Ecto neural progenitor cell (in vitro differentiated cells): ENCODE results near the gene NSG1.

Experiments used
- DNase-seq: peaks from one replicate; pipeline ENCODE4 v3.0.0-alpha.2; 2018; ENCODE audit warnings: low spot score

NSG1 gene

DNA sequence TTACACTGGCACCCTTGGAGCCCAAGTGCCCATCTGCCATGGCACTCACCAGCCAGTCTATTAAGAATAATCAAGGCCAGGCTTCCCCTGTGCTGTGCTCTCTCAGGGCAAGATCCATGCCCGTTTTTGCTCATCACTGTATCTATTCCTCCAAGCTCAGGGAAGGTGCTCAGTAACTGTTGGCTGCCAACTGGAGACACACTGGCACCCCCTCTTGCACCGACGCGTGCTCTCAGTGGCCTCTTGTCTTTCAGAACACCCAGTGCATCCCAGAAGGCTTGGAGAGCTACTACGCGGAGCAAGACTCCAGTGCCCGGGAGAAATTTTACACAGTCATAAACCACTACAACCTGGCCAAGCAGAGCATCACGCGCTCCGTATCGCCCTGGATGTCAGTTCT lies 30.1 kb downstream of the NSG1 start:
- no peak for DNase-seq

DNA sequence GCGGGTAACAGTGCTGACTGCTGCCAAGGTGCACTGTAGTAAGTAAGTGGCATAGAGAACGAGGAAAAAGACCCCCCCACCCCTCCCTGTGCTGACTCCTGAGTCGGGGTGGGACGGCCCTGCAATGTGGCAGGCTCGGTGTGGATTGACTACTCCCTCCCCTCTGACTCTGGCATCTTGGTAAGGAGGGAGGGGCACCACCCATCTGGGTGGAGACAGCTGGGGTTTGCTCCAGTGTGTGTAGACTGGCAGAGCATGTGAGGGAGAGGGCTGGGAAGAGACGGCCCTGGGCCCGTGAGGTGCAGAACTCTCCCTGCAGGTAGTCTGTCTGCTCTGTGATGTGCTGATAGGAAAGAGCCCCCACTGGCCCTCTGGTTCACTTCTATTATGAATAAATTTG lies 31.0 kb downstream of the NSG1 start:
- DNase-seq, result no peak

DNA sequence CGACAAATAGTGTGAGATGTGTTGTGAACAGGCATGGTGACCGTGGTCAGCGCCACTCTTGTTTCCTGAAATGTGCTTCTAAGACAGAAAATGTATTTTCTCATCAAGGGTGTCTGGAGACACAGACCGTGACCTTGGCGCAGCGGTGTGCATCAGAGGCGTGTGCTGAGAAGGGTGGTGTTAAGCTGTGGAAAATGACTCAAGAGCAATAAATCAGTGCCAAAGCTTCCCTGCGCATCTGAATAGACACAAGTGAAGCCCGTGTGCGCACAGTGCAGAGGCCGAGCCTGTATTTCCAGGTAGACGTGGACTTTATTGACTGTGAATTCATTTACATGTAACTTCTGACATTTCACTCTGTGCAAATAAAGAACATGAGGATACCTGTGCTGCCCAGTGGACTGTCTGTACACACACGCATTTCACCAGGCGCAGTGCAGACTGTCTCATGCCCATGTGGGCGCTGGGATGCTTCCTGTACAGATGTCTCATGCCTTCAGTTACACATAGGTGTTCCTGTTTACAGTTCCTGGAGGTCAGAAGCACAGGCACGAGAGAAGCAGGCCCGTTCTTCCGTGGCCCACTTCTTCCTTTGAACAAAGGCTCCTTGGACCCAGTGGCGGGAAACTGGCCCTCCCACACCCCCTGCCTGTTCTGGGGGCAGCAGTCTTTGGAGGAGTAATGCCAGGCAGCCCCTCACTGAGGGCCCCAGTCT lies 31.9 kb downstream of the NSG1 start:
- peak; percentile 11 for DNase-seq

DNA sequence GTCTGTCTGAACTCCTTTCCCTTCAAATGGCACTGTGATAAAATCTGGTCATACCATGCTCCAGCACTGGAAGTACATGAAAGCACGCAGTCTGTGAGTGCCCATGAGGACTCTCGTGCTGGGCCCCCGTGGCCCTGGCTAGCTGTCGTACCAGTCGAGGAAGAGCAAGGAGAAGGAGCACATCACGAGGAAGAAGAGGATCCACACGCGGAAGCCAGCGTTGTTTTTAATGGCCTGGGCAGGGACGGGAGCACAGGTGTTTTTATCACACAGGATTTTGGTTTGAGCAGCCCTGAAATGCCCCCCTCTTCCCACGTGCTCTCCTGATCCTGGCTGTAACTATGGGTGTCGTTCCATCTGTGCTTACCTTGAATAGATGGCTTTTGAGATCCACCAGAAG lies 33.0 kb downstream of the NSG1 start:
- peak; percentile 22 for DNase-seq

DNA sequence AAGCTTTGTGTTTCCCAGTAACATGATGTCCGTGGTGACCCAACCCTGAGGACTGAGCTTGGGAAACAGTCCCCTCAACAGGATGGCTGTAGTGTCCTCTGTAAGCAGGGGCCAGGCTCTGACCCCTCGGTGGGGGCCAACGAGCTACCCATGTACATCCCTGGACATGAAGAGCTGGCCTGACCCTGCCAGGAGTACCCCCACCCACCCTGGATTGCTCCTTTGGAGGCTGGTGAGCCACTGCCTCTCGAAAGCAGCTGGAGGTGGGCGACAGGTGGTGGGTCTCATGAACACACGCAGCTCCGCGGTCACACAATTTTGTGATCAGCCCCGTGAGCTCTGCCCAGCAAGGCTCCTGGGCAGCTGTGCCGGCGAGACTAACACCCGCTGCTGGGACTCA lies 33.5 kb downstream of the NSG1 start:
- peak; percentile 34 for DNase-seq

DNA sequence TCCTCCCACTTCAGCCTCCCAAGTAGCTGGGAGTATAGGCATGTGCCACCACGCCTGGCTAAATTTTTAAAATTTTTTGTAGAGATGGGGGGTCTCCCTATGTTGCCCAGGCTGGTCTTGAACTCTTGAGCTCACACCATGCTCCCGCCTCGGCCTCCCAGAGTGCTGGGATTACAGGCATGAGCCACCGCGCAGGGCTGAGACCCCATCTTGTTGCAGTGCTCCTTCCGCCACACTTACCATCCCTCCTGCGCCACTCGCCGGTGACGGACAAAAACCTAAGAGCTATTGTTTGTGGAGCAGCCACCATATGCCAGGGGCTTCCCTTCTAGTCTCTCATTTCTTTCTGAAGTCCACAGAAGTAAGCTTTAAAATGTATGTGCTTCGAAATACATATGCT lies 34.5 kb downstream of the NSG1 start:
- peak; percentile 25 for DNase-seq

DNA sequence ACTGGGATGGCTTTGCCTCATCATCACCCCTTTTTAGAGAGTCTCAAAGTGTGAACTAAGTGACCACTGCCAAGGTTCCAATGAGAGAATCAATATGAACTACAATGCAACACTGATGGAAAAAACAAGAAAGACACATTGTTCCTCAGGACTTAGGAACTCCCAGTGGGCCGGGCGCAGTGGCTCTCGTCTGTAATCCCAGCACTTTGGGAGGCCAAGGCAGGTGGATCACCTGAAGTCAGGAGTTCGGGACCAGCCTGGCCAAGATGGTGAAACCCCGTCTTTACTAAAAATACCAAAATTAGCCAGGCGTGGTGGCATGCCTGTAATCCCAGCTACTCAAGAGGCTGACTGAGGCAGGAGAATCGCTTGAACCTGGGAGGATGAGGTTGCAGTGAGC lies 35.2 kb downstream of the NSG1 start:
- peak; percentile 6 for DNase-seq

DNA sequence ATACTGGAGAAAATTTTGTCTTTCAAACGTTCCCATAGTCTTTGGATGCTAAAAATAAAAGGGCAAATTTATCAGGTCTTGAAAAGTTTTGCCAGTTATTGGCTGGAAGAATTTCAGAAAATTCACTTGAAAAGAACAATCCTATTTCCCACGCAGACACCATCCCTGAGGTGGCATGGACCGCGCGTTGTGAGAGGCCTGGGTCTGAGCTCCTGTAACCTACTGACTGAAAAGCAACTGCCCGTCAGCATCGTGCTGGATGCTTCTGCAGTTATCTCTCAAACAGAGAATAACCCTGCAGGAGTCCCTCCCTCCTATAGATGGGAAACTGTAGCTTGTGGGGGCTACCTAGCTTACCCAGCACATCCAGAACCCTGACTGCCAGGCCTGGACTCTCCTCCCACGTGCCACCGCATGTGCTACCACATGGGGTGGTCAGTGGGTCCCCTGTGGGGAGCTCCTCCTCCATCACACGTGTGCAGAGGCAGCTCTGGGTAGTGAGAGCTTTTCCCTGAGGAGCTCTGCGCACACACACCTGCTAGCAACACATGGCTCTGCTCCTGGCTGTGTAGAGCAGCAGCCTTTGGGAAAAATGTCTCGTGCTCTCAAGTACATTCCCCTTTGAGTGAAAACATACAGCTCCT lies 36.1 kb downstream of the NSG1 start:
- no peak for DNase-seq

DNA sequence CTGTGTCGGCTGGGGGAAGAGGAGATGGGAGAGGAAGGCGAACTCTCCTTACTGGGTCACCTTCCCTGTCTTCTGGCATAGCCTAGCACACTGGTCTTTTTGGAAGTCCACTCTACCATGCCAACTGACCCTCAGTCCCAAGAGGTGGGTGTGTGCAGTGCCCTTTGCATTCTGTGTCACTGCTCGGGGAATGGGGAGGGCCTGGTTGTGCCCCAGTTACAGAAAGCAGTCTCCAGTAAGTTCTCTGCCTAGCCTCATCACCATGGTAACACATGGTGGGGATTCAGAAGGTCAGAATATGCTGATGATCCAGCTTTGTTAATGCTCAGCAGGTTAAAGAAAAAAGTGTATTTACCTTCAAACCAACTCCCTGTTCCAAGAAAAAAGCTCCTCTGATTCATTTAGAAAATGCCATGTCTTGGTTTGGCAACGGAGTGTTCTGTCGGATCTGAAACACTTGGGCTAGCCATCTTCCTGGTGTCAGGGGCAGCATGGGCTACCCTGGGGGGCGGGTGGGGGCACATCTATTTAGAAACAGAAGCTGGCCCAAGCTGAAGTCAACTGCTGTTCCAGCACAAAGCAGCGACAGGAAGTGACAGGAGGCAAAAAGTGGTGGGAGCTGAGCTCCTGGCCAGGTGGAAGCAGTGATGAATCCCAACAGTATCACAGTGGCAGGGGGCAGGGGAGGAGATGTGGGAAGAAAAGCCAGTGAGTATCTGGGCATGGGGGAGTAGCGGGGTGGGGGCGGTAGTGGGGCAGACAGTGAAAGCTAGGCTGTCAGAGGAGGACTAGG lies 37.0 kb downstream of the NSG1 start:
- DNase-seq, result no peak

DNA sequence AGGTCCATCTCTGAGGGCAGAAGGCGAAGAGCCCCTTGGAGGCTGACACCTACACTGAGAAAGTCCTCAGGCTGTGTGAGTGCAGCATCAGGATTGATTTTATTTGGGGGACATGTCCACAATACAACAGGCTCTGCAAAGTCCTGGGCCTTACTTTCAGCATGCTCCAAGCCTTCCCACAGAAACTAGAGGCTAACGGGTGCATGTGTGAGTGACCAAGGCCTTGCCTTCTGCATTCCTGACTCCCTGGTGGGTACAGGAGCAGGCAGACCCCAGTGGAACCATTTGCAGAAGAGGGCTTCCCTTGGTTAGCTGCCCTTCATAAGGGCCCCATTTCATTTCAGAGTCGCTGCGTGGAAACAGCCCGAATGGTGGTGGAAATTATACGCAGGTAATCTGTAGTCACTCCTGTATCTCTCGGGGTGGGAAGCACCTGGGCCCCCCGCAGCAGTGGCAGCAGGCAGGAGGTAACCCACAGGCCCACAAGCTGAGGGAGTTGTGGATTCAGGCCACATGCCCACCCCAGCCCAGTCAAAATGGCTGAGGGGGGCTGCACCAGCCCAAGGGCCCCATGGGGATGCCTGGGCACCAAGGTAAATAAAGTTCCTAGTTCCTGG lies 37.7 kb downstream of the NSG1 start:
- no peak for DNase-seq

DNA sequence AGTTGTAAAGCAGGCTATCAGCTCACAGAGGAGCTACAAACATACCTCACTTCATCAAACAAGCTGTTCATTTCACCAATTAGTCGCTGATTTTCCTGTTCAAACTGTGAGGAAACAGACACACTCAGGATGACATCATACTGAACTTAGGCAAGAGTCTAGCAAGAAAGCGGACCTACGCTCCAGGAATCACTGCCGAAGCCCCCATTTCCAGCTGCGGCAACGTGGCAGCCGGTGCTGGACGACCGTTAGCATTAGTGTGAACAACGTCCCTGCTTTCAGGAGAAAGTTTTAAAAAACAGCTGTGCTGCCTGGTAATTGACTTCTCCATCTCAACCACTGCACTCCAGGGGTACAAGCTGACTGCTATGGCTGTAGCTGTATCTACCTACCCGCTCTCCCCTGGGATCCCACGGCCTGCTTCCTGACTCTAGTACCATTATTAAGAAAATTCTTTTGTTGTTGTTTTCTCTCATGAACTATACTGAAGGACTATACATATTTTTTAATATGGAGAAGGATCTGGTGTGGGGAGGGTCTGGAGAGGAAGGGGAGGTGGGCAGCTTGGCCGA lies 38.3 kb downstream of the NSG1 start:
- no peak for DNase-seq

DNA sequence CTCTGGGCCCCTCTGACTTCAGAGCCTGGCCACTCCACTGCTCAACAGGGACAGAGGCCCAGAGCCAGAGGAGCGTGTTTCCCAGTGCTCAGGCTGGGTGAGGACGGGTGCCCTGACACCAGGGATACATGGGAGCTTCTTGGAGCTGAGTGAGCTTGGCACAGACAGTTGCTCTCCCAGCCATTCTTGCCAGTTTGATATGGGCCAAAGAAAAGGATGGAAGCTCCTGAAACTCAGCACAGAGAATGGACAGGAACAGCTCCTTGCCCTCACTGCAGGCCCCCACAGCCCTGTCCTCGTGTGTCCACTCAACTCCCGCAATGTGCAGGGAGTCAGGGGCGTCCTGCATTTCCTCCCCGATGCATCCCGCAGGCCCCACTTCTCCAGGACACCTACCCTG lies 38.8 kb downstream of the NSG1 start:
- DNase-seq, result no peak

DNA sequence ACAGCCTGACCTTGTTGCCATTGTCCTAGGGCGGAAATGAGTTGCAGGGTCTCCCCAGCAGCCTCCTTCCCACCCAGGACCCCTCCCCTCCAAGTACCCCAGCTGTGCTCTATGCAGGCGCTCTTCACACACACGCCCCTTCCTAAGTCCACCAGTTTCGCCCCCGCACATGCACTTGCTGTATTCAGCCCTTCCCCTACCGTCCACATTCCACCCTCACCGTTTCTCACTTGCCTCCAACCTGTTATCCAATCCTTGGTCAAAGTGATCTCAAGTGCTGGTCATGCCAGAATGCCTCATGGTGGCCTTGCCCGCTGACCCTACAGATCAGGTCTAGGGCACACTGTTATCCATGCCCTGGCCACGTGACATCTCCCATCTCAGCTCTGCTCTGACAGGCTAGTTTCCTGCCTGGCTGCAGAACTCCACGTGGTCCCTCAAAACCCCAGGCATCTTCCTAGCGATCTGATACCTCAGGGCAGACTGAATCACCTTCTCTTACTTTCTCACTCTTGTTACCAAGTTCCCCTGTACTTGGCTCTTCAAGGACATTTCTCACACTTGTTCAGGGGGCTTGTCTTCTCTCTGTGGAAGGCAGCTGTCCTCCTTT lies 39.7 kb downstream of the NSG1 start:
- DNase-seq, result no peak

DNA sequence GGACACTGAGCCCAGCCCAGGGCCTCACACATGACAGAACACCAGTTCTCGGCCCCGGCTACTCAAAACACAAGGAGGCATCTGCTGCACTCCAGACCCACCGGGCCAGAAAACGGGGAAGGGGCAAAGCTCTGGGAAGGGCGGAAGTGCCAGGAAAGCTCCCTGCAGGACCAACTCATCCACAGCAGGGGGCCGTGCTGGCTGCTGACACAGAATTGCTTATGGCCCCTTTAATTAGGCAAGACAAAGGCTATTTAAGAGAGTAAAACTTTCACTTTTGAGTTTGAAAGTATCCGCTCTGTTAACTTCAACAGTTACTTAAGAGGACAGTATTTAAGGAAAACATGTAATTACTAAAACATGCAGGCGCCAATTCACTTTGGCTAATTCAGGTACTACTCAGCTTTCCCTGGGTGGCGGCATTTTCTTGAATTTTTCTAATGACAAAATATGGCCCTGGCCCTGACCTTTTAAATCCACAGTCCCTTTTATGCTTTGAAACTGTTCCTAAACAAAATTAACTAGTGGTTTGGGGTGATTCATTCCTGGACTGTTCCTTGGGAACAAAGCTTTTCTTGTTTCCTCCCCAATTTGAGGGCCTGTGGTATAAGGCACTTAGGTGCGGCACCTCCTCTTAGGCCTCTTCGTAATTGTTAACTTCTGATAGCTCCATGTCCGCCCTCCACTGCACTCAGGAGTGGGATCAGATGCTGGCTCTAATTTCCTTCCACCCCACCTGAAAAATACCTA lies 40.4 kb downstream of the NSG1 start:
- DNase-seq, result no peak

DNA sequence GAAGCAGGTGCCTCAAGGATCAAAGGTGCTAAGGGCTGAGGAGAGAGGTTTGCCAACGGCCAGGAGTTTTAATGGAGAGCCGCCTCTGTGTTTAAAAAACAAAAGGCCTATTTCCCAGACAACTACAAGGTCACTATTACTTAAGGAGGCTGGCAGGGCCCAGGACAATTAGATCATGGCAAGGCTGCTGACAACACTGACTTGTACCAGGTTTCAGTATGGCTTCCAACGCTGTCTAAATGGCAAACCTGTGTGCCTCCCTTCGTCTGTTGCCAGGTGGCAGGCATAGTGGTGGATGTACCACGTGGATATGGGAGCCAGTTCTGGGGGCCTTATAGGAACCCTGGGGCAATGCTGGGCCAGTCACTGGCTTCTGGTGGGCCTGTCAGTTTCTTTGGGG lies 41.0 kb downstream of the NSG1 start:
- no peak for DNase-seq

DNA sequence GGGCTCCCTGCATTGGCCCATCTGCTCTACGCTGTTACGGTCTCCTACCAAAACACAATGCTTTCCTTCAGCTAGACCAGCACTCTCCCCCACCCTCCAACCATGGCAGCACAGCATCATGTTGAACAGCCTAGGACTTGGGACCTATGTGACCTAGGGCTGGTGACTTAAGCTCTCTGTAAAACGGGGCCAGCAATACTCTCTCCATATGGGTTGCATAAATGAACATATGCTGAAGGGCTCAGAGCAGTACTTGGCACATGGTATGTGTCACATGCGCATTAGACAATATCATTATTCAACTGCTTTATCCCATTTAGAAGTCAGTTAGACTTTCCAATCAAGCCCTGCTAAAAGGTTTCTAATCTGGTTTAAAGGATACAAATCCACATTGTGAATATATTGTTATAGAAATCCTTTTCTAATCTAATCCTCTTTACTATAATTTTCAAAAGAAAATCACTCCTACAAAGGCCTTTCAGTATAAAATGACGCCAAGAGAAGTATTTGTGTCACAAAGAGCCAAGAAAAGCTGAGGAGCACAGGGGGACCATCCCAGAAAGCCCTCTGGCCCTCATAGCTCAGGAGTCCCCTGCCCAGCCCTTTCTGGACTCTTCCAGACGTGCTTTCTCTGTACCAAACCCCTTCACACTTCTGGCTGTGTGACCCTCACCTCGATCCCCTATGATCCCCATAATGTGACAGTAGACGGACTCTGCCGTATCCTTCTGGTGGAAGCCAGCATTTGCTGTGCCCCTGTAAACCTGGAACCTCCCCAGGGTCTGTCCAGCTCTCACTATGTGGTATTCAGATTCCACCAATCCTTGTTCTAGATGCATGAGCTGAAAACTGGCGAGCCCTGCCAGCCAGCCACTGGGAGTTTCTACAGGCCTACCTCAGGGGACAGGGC lies 42.3 kb downstream of the NSG1 start:
- DNase-seq, result no peak

DNA sequence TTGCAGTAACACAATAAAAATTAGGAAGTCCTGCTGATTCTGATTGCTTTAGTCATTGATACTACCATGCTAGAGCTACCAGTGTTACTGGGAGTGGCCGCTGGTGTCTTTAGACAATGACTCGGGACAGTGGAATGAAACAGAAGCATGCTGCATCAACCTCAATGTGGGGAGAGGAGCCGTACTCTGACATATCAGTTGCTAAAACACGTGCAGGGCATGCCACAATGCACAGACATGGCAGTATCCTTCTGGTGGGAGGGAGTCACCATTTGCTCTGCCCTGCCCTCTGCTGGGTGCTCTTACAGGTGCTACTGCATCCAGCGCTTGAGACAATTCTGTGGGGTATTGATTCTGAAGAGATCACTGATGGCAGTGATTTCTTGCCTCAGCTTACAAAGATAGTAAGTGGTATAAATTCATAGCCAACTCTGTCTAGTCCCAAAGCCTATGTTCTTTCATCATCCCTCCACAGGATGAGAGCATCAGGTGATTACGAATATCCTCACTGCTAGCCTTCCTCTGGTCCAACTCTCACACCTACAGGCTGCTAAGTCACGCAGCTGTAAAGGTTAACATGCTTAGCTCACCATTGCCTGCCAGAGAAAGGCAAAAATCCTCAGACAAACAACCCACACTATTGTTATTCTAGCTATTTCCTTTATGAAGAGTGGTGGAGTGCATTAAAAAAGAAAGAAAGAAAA lies 43.7 kb downstream of the NSG1 start:
- DNase-seq, result peak; percentile 71

DNA sequence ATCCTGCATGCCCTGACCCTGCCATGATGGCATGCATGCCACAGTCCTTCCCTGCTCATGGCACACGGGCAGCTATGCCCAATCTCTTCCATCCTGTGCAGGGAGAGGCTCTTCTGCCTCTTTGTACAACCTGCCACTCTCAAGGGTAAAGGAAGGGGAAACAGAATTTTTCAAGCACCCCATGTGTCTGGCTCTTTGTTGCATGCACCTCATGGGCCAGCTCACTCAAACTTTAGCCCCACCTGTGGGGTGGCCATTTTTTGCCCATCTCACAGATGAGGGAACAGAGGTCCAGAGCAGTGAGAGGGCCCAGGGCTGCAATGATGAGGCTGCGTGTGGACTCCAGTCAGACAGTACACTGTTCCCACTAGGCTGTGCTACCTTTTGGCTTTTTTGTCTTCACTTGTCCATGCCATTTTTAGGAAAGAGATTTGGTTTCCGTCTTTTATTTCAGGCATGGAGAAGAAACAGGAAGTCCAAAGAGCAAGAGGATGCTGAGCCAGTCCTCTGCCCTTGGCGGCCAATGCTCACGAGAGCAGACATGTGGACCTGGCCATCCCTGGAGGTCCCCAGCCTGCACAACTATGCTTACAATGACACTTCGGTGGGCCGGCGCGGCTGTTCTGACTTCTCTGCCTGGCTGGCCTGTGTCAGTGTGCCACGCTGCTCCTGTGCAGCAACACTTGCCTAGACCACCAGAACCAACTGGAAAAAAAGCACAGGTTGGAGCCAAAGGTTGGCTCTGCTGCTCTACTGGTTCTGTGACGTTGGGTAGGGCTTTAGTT lies 45.6 kb downstream of the NSG1 start:
- no peak for DNase-seq

DNA sequence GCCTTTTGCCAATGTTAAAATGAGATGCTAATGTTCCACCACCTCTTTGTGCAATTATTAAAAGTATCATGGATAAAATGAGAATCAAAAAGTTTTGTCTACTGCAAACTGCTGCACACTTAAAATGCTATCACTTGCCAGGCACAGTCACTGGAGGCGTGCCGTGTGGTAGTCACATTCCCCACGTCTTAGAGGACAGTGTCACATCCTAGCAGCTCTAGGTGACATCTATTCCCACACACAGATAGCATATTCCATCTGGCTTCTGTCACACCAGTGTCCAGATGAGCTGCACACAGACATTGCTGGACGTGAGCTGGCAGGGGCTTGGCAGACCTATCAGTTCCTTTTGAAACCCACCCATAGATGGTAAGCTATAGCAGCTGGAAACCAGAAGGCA lies 47.0 kb downstream of the NSG1 start:
- DNase-seq, result no peak
